HG03354 (cell line): ENCODE measurements around the gene ANKRD65.
"Not testable (repeated sequence)": the region's sequence is repeated elsewhere in the genome, so short reads cannot be mapped to it uniquely, and the experiment has no call there.

ENCODE experiments used
- ATAC-seq: cut with Tn5 transposase; IDR thresholded peaks from one replicate; pipeline ENCODE4 v1.9.1; 2021; ENCODE audit warnings: mild to moderate bottlenecking; ENCODE audit not compliant: unreplicated experiment, poor library complexity, severe bottlenecking

The ANKRD65 gene

GRCh38 chr1:1421147-1421906 lies at the start of gene ANKRD65:
Gene ANKRD65 (minus strand): TSS chr1:1421276. CDS start chr1:1421005, 271 bp downstream.
- ATAC-seq: no peak

DNA sequence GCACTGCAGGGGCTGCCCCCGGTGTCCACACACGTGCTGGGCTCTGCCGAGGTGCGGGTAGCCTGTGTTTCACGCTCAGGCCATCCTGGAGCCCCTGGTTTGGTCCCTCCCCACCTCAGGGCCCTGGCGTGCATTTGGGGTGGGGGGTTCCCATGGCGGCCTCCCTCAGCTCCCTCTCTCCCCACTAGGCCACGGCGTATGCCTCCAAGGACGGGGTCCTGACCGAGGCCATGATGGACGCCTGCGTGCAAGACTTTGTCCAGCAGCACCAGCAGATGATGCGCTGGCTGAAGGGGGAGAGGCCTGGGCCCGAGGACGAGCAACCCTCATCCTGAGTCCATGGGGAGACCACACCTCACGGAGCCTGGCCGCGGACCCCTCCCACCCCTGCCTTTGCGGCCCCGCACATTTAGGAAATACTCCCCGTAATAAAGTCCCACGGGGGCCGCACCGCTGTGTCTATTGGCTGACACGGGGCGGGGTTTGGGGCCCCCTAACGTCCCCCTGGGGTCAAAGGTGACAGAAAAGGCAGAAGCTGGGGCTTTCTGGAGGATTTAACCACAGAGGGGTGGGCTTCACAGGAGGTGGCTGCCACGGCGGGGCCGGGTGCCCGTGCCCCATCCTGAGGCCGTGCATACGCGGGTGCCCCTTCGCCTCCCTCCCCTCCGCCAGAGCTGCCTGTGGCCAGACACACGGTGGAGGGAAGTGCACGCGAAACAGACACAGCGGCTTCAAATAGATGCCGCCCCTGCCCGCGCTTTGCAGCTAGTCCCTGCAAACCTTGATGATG lies 47.3 kb upstream of the ANKRD65 start:
- ATAC-seq: not testable (repeated sequence)

DNA sequence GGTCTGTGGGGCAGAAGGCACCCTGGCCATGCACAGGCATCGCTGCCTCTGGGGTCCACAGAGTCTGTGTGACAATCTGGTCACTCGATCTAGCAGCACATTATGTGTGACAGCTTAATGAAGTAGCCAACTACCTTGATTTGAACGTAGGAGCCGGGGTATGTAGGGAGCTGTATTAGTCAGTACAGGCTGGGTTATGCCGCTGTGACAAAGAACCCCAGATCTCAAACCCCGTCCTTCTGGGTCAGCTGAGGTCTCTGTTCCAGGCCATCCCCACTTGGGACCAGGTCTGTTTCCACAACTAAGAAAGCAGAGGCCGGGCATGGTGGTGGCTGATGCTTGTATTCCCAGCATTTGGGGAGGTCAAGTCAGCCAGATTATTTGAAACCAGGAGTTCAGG lies 42.2 kb upstream of the ANKRD65 start:
- no peak for ATAC-seq

GRCh38 chr1:1462318-1462966 lies 41.4 kb upstream of the ANKRD65 start:
- no peak for ATAC-seq

- no peak for ATAC-seq
Measured at GRCh38 chr1:1461721-1462317, 40.7 kb upstream of the ANKRD65 start.

GRCh38 chr1:1460540-1461130 lies 39.6 kb upstream of the ANKRD65 start:
- ATAC-seq: no peak

GRCh38 chr1:1459711-1460110 lies 38.6 kb upstream of the ANKRD65 start:
- not testable (repeated sequence) for ATAC-seq

DNA sequence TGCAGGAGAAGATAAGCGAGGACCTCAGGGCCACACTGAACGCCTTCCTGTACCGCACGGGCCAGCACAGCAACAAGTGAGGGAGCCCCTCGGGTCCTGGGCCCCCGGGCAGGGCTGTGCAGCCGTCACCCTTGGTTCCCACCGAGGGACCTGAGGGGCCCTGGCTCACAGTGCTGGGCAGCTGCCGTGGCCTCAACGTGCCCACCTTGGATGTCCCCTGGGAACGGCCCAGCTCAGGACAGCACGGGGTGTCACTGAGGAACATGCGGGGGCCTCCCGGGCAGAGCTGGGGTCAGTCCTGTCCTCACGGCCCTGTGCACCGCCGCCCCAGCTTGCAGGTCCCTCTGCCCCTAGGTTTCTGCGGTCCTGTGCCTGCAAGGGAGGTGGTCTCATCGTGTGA lies 38.1 kb upstream of the ANKRD65 start:
- not testable (repeated sequence) for ATAC-seq

DNA sequence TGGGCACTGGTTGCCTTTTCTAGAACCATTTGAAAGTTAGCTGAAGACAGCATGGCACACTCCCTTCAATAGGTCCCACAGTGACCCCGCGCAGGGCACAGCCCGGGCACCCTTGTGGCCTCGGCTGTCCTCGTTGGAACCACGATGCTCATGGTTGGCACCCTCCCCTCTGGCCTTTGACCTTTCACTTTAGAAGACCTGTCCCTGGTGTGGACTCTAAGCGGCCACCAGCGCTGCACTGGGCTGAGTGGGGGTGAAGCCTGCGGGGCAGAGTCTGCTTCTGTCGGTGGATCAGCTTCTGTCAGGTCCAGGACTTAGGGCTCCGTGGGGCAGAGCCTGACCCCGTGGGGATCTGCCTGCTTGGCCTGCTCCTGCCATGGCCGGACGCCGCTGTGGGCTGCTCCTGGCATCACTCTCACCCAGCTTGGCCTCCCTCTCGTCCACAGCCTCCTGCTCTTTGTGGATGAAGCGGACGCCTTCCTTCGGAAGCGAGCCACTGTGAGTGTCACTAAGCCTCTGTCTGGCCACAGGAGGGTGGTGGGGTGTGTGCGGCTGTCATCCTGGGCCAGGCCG lies 35.7 kb upstream of the ANKRD65 start:
- not testable (repeated sequence) for ATAC-seq

DNA sequence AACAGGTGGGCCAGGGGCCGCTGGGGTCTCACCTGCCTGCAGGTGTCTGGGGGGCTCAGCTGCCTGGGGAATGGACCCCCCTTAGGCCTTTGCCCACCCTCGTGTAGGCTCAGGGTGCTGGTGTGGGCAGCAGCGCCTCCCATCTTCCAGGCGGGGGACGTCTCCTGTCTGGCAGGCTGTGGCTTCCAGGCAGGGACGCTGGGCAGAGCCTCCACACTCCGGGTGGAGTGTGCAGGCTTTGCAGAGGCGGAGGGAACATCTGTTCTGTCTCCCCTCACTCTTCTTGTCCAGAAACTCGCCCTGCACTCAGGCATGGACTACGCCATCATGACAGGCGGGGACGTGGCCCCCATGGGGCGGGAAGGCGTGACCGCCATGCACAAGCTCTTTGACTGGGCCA lies 34.9 kb upstream of the ANKRD65 start:
- ATAC-seq: not testable (repeated sequence)

DNA sequence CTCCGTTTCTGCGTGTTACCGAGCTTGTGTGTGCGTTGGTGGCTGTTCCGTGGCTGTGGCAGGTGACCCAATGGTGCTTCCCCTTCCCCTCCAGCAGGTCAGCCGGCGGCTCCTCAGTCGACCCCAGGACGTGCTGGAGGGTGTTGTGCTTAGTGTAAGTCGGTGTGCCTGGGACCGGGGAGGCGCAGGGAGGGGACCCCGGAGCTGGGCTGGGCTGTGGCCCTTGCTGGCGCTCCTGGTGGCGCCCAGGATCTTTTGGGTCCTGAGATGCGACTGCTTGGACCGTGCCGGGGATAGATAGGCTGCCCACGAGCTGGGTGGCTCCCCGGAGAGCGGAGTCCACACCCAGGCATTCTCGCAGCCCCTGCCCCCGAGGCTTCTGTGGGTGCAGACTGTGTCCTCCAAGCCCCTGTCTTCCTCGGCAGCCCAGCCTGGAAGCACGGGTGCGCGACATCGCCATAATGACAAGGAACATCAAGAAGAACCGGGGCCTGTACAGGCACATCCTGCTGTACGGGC lies 34.3 kb upstream of the ANKRD65 start:
- no peak for ATAC-seq

GRCh38 chr1:1454286-1455056 lies 33.4 kb upstream of the ANKRD65 start:
- not testable (repeated sequence) for ATAC-seq

DNA sequence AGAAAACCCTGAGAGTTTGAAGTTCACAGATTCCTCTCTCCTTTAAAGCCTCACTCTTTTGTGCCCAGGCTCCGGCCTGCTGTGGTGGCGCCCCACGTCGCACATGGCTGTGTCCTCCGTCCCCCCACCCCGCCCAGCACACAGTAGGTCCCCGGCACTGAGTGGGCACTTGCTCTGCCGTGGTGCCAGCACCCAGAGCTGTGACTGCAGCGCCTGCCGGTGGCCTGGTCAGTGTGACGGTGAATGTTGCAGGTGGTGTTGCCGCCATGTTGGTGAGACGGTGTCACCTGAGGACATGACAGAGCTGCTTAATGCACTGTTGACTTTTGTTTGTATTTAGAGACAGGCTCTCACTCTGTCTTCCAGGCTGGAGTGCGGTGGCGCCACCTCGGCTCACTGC lies 31.8 kb upstream of the ANKRD65 start:
- ATAC-seq: no peak

DNA sequence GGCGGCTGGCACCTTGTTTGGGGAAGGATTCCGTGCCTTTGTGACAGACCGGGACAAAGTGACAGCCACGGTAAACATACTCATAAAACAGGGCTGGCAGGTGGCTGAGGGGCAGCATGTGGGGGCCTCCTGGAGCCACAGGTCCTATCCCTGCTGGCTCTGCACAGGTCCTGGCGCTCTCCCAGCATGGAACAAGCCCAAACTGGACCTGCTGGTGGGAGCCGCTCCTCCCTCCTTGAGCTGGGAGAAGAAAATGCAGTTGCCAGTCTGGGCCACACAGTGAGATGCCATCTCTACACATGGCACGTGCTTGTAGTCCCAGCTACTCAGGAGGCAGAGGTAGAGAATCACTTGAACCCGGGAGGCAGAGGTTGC lies 31.3 kb upstream of the ANKRD65 start:
- ATAC-seq: not testable (repeated sequence)

GRCh38 chr1:1451696-1452364 lies 30.8 kb upstream of the ANKRD65 start:
- ATAC-seq: no peak

- not testable (repeated sequence) for ATAC-seq
Measured at GRCh38 chr1:1450616-1451015, 29.5 kb upstream of the ANKRD65 start.

- no peak for ATAC-seq
Measured at GRCh38 chr1:1449099-1449739, 28.1 kb upstream of the ANKRD65 start, which contains the start of gene ATAD3C. Gene ATAD3C (plus strand): TSS chr1:1449689. CDS start chr1:1450684, 995 bp downstream.
